Measurements from ENCODE around the gene CCN5.
"Not testable (repeated sequence)": the region's sequence is repeated elsewhere in the genome, so short reads cannot be mapped to it uniquely, and the experiment has no call there.

CCN5 gene

GRCh38 chr20:44763798-44764197 is 48.6 kb downstream of the CCN5 start:
- not testable (repeated sequence) for H3K27me3 Mint-ChIP-seq (ENCODE audit: low read depth); H3K27ac Mint-ChIP-seq; H3K9me3 Mint-ChIP-seq; H3K4me3 Mint-ChIP-seq; H3K36me3 Mint-ChIP-seq (ENCODE audit: low read depth); H3K4me1 Mint-ChIP-seq (ENCODE audit: low read depth)

- H3K36me3 Mint-ChIP-seq (ENCODE audit: low read depth), result no peaks in the 10 kb centered on the region
- H3K9me3 Mint-ChIP-seq, result no peaks in the 10 kb centered on the region
- H3K27me3 Mint-ChIP-seq (ENCODE audit: low read depth), result peaks cover 11% of the 10 kb centered on the region
These were observed 49.9 kb downstream of the CCN5 start for GRCh38 chr20:44765091-44765490.

GRCh38 chr20:44765701-44766347 is 50.7 kb downstream of the CCN5 start:
- no peak overlapping the region for H3K27ac Mint-ChIP-seq
- H3K4me1 Mint-ChIP-seq (ENCODE audit: low read depth), result no peaks in the 10 kb centered on the region
- no peaks in the 10 kb centered on the region for H3K36me3 Mint-ChIP-seq (ENCODE audit: low read depth)
- peaks cover 11% of the 10 kb centered on the region for H3K27me3 Mint-ChIP-seq (ENCODE audit: low read depth)
- no peak overlapping the region for H3K4me3 Mint-ChIP-seq
- no peaks in the 10 kb centered on the region for H3K9me3 Mint-ChIP-seq

More at GRCh38 chr20:44765091-44765490, 49.9 kb downstream of the CCN5 start:
- Mint-ChIP-seq H3K27ac (no peak overlapping the region), H3K4me3 (no peak overlapping the region), H3K4me1 (ENCODE audit: low read depth) (no peaks in the 10 kb centered on the region)

DNA sequence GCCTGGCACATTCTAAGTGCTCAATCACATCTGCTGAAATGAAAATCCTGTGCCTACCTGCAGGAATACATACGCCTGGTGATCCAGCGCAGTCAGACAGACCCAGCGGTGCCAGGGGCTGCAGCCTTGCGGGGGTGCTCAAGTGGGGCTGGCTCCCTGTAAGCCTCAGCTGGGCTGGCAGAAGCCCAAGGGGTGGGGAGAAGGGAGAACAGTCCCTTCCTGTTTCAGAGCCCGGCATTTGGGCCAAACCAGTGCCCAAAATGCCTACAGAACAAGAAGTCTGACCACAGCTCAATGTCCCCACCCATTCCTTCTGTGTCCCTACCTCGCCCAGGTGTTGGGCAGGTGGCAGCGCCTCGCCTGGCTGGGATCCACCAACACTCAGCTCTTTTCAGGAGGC is 53.1 kb downstream of the CCN5 start:
- H3K9me3 Mint-ChIP-seq, result no peaks in the 10 kb centered on the region
- no peak overlapping the region for H3K27ac Mint-ChIP-seq
- peaks cover 15% of the 10 kb centered on the region for H3K27me3 Mint-ChIP-seq (ENCODE audit: low read depth)
- no peaks in the 10 kb centered on the region for H3K36me3 Mint-ChIP-seq (ENCODE audit: low read depth)
- no peak overlapping the region for H3K4me3 Mint-ChIP-seq
- H3K4me1 Mint-ChIP-seq (ENCODE audit: low read depth), result no peaks in the 10 kb centered on the region

GRCh38 chr20:44768854-44769480 is 53.8 kb downstream of the CCN5 start:
- Mint-ChIP-seq H3K4me3 (no peak overlapping the region), H3K27me3 (ENCODE audit: low read depth) (peaks cover 15% of the 10 kb centered on the region)

DNA sequence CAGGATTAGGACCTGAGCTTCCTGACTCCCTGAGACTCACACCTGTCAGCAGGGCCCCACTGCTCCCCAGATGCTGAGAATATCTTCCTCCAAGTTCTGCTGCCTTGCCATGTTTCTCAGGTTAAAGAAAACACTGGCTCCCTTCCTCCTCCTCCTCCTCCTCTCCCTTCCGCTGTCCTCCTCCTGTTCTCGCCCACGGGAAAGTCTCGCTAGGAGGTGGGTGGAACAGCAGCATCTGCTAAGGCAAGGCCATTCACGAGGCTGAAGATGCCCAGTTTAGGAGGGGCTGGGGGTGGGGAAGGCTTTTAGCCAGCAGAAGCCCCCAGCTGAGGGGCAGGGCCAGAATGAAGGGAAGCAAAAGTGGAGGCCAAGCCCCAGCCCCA is 54.3 kb downstream of the CCN5 start:
- no peak overlapping the region for H3K4me3 Mint-ChIP-seq
- H3K9me3 Mint-ChIP-seq, result no peaks in the 10 kb centered on the region
- no peaks in the 10 kb centered on the region for H3K4me1 Mint-ChIP-seq (ENCODE audit: low read depth)
- H3K27ac Mint-ChIP-seq, result no peak overlapping the region
- H3K27me3 Mint-ChIP-seq (ENCODE audit: low read depth), result peaks cover 15% of the 10 kb centered on the region
- H3K36me3 Mint-ChIP-seq (ENCODE audit: low read depth), result no peaks in the 10 kb centered on the region

More at GRCh38 chr20:44768854-44769480, 53.8 kb downstream of the CCN5 start:
- no peaks in the 10 kb centered on the region for H3K9me3 Mint-ChIP-seq
- H3K4me1 Mint-ChIP-seq (ENCODE audit: low read depth), result no peaks in the 10 kb centered on the region
- no peaks in the 10 kb centered on the region for H3K36me3 Mint-ChIP-seq (ENCODE audit: low read depth)
- no peak overlapping the region for H3K27ac Mint-ChIP-seq

- Mint-ChIP-seq H3K27me3 (ENCODE audit: low read depth) (peaks cover 15% of the 10 kb centered on the region), H3K9me3 (no peaks in the 10 kb centered on the region), H3K27ac (no peak overlapping the region), H3K36me3 (ENCODE audit: low read depth) (no peaks in the 10 kb centered on the region), H3K4me3 (no peak overlapping the region), H3K4me1 (ENCODE audit: low read depth) (no peaks in the 10 kb centered on the region)
These were observed 55.5 kb downstream of the CCN5 start for GRCh38 chr20:44770484-44771171.

- Mint-ChIP-seq H3K4me1 (ENCODE audit: low read depth) (no peaks in the 10 kb centered on the region), H3K36me3 (ENCODE audit: low read depth) (no peaks in the 10 kb centered on the region), H3K27ac (no peak overlapping the region), H3K4me3 (no peak overlapping the region), H3K27me3 (ENCODE audit: low read depth) (peaks cover 14% of the 10 kb centered on the region), H3K9me3 (no peaks in the 10 kb centered on the region)
These were observed 56.0 kb downstream of the CCN5 start for GRCh38 chr20:44771172-44771535.

DNA sequence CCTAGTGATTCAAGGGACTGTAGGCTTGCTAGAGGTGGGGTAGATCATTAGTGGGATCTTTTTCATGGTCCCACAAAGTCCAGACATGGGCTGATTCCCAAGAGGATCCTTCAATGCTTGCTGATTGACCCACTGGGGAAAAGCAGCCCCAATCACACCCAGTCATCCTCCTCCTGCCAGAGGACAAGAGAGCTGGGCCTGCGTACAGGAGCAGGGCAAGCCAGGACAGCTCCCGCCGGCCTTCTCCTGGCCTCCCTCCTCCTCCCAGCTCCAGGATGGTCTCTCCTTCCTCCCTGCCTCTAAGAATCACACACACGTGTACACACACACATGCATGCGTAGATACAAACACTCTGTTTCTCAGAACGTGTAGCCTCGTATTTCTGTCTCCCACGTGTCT is 57.5 kb downstream of the CCN5 start:
- Mint-ChIP-seq H3K4me3 (no peak overlapping the region), H3K9me3 (no peaks in the 10 kb centered on the region), H3K27me3 (ENCODE audit: low read depth) (peaks cover 13% of the 10 kb centered on the region), H3K36me3 (ENCODE audit: low read depth) (no peaks in the 10 kb centered on the region), H3K27ac (no peak overlapping the region), H3K4me1 (ENCODE audit: low read depth) (no peaks in the 10 kb centered on the region)

DNA sequence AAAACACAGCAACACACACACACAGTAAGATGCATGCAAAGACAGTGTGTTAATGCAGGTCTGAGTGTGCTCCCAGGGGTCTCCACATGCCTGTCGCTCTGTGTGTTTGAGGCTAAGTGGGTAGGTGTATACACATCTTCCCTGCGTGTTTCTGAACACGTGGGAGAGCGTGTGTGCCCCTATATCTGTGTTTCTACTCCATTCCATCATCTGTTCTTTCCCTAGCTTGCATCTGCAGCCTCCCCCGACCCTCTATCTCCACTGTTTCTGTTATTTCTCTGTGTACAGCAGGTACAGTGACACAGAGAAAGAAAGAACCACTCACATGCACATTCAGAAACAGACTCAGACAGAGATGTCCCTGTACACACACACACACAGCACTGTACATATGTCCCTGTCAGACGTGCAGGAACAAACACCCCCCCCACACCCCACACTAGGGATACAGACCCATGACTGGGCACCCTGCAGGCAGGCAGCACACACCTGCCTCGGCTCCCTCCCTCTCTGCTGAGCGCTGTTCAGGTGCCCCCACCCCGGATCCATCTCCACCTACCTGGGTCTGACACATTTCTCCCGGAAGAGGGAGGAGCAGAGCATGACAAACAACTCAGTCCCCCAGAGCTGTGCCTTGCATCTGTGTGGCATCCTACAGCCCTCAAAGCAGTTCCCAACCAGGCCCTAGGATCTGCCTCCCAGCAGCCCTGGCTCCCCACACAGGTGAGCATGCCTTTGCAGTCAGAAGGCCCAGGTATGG is 58.1 kb downstream of the CCN5 start:
- Mint-ChIP-seq H3K27me3 (ENCODE audit: low read depth) (peaks cover 13% of the 10 kb centered on the region), H3K36me3 (ENCODE audit: low read depth) (no peaks in the 10 kb centered on the region), H3K4me3 (no peak overlapping the region), H3K4me1 (ENCODE audit: low read depth) (no peaks in the 10 kb centered on the region), H3K9me3 (no peaks in the 10 kb centered on the region), H3K27ac (no peak overlapping the region)

- Mint-ChIP-seq H3K27ac (no peak overlapping the region), H3K36me3 (ENCODE audit: low read depth) (no peaks in the 10 kb centered on the region), H3K4me3 (no peak overlapping the region), H3K9me3 (no peaks in the 10 kb centered on the region), H3K27me3 (ENCODE audit: low read depth) (peaks cover 3% of the 10 kb centered on the region), H3K4me1 (ENCODE audit: low read depth) (no peaks in the 10 kb centered on the region)
These were observed 61.8 kb downstream of the CCN5 start for GRCh38 chr20:44776980-44777379.

All from T-helper 1 cell treated with Interleukin-12 subunit alpha and Interleukin-12 subunit beta and Interleukin-4 antibody, amounts not matched to agents 30 μg/mL and 1 μg/mL, for 36 hours (primary cell).